ENCODE results near the gene NRG2. TPM values are rescaled to one million over a fixed set of nuclear protein-coding genes. Genes with fewer than 3 reads are reported as not detected.

NRG2 gene
- total and polyA plus RNA-seq, 2 of the 8 experiments (the other 6 are each of a cell fraction or from before 2014, with no cell fraction given) = 0.27 to 0.54 TPM

DNA sequence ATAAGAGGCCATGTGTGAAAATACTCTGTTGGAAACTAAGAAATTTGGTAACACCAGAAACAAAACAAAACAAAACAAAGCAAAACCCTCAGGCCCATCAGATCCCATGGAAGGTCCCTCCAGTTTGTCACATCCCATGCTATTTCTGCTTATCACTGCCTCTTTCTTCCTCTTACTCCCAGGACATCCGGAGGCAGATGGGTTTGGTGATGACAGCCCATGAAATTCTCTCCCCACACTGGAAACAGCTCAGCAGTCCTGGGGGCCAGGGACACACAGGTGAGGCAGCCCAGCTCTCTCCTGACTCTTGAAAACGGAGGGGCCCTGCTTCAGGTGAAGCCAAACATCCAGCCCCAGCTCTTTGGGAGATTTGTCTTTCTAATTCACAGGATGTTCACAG, 63.2 kb downstream of the NRG2 start:
- Histone ChIP-seq H3K27me3 (replicated peaks in 1 of 4; ENCODE audit: control insufficient read depth in 3 of 4, extremely low read depth in 1 of 4, insufficient read depth in 3 of 4, low read length in 3 of 4) (peaks cover 0 to 4% (median 1%) of the 10 kb centered on the region in 4 experiments; a peak in 2 of 7 replicates), H3K79me2 (ENCODE audit: control insufficient read depth in 1 of 2, insufficient read depth in 2 of 2, low read length in 2 of 2) (no peaks in the 10 kb centered on the region), H3K79me1 (ENCODE audit: low read depth, low read length) (no peaks in the 10 kb centered on the region), H3K23me2 (ENCODE audit: low read depth, low read length) (no peaks in the 10 kb centered on the region), H2AFZ (ENCODE audit: low read length) (no peak overlapping the region), H4K91ac (replicated peaks; ENCODE audit: insufficient read length, low read length) (no peak overlapping the region), H3K27ac (ENCODE audit: low read depth, low read length) (no peak overlapping the region), H3K4me1 (replicated peaks in 1 of 4; ENCODE audit: control insufficient read depth in 3 of 4, insufficient read depth in 4 of 4, low read length in 3 of 4) (peaks cover 0 to 3% (median under 1%) of the 10 kb centered on the region in 4 experiments; a peak in 4 of 7 replicates), H2BK120ac (replicated peaks; ENCODE audit: low read depth, low read length) (no peak overlapping the region), H2BK5ac (ENCODE audit: low read depth, low read length) (no peak overlapping the region), H3K9me3 (ENCODE audit: insufficient read depth in 2 of 2, low read depth in 1 of 2, low read length in 1 of 2) (no peaks in the 10 kb centered on the region), H3K23ac (ENCODE audit: insufficient read length) (no peak overlapping the region), H2BK20ac (ENCODE audit: low read length) (no peak overlapping the region), H3K4ac (replicated peaks; ENCODE audit: insufficient read length, low read depth, low read length) (no peak overlapping the region), H2AK5ac (ENCODE audit: low read depth, low read length) (no peak overlapping the region), H2BK12ac (ENCODE audit: low read depth, low read length) (no peak overlapping the region), H4K5ac (ENCODE audit: insufficient read length, low read depth, low read length) (no peak overlapping the region), H4K20me1 (replicated peaks in 1 of 2; ENCODE audit: control insufficient read depth in 1 of 2, insufficient read depth in 2 of 2, low read length in 2 of 2) (peaks cover 0 to 2% of the 10 kb centered on the region in 2 experiments), H3K18ac (ENCODE audit: extremely low read depth, low read length) (no peak overlapping the region), H2BK15ac (ENCODE audit: low read length) (no peak overlapping the region), H4K8ac (ENCODE audit: extremely low read depth, insufficient read depth, low read length) (no peak overlapping the region), H3K56ac (replicated peaks; ENCODE audit: insufficient read length, low read depth, low read length) (no peak overlapping the region), H3K4me2 (ENCODE audit: insufficient read depth in 1 of 2, low read depth in 2 of 2, low read length in 2 of 2) (no peak overlapping the region), H3K4me3 (ENCODE audit: extremely low read depth in 1 of 4, insufficient read depth in 2 of 4, low read depth in 3 of 4, low read length in 4 of 4) (no peak overlapping the region), H3K14ac (ENCODE audit: insufficient read length) (no peak overlapping the region), H3K36me3 (ENCODE audit: control insufficient read depth in 2 of 4, insufficient read depth in 4 of 4, low read length in 3 of 4) (no peaks in the 10 kb centered on the region), H3K9ac (replicated peaks in 1 of 4; ENCODE audit: extremely low read depth in 1 of 4, low read depth in 3 of 4, low read length in 3 of 4) (no peak overlapping the region)
- POLR2A ChIA-PET (ENCODE audit: partially characterized antibody) = no interaction called here
- TF ChIP-seq SAP30 (IDR thresholded peaks at IDR 0.05; ENCODE audit: insufficient read depth, insufficient replicate concordance, low read length) = no peak
- CTCF ChIA-PET (ENCODE audit: partially characterized antibody) = interaction anchor here (0.7 to 7.9 kb wide), 7 partner anchors 9 to 276 kb away, joined by 3 to 107 read pairs (median 3); partner anchors contain the start of gene NRG2
- FAIRE-seq (no peak), DNase-seq (ENCODE audit: low read depth in 1 of 2, low spot score in 2 of 2) (no peak)
- 97% methylated on average over 2 of the region's 2 CpGs; no CpG with 5 or more reads in 1 of the 2 experiments for WGBS, 2 experiments (ENCODE audit: extremely low coverage in 1 of 2, insufficient coverage in 1 of 2, insufficient read length in 1 of 2, insufficient replicate concordance in 2 of 2, low coverage in 1 of 2, low lambda C conversion rate in 2 of 2, missing lambda C conversion rate in 1 of 2)

Data from H1 (cell line).